ENCODE measurements around the gene ETS1.

The ETS1 gene

DNA sequence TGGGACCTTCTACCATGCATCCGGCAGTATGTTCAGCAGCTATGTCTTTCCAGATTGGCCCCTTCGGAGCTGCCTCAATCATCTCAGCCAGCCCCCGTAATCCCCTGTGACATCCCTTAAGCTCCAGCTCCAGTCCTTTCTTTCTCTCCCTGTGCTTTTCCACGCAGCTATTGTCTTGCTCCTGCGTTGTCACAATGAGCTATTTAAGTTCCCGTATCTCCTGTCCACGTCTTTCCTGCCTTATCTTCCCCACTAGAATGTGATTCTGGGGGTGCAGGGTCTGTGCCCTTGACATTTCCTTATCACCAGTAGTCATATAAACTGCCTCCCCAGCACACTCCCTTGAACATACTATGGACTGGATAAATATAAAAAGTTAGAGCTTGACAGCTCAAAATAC lies 5.1 kb upstream of the ETS1 start:
- no peak for DNase-seq

DNA sequence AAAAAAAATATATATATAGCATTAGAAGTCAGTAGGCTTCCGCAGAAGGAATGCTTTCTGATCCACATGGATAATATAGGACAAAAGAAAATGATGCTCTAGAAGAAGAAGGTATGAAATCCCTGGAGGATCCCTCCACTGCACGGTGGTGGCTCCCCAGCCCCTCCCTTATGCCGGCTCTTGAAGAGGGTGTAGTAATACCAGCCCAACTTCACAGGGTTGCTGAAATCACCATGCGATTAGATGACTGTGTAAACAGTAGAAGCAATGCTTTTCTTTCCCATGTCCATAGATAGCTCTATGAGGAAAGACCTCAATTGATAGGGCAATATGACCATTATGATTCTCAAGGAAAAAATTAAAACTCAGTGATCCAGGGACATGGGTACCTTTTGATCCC lies 3.2 kb upstream of the ETS1 start:
- DNase-seq, result no peak

DNA sequence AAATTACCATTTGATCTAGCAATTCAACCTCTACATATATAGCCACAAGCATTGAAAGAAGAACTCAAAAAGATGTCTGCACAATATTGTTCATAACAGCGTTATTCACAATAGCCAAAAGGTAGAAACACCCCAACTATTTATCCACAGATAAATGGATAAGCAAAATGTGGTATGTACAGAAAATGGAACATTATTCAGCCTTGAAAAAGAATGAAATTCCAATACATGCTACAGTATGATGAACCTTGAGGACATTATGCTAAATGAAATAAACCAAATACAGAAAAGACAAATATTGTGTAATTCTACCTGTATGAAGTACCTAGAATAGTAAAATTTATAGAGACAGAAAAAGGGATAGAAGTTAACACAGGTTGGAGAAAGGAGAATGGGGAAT lies 2.6 kb upstream of the ETS1 start:
- DNase-seq, result no peak

DNA sequence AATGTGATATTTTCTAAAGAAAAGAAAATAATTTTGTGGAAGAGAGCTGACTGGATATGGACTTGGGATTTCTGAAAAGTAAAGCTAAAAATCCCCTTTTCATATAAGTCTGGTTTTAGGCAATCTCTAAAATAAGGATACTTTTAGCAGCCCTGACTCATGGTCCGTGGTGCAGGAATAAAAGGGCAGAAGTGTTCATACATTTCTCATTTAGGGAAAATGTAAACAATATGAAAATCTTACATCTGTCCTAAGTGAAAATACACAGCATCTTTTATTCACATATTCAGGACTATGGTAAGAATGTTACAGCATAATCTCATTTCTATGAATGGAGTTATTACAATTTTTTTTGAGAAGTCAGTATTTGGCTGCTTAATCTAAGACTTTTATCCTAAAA lies 735 bp upstream of the ETS1 start:
- no peak for DNase-seq

DNA sequence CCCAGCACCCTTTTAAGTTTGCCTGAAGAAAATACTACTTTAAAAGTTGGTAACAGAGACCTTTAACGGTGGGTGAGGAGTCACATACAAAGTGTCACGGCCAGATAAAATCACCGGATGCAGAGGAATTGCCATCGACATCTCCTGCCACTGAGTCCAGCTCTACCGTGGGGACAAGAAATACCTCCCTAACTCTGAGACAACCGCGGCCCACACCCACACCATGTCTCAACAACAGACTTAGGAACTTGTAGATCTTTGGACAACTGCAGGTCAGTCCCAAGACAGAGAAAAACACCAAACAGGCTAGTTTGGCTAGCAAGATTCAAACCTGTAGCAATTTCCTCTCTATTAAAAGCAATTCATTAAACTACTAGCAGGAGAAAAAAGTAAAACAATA lies 669 bp downstream of the ETS1 start:
- DNase-seq, result no peak

DNA sequence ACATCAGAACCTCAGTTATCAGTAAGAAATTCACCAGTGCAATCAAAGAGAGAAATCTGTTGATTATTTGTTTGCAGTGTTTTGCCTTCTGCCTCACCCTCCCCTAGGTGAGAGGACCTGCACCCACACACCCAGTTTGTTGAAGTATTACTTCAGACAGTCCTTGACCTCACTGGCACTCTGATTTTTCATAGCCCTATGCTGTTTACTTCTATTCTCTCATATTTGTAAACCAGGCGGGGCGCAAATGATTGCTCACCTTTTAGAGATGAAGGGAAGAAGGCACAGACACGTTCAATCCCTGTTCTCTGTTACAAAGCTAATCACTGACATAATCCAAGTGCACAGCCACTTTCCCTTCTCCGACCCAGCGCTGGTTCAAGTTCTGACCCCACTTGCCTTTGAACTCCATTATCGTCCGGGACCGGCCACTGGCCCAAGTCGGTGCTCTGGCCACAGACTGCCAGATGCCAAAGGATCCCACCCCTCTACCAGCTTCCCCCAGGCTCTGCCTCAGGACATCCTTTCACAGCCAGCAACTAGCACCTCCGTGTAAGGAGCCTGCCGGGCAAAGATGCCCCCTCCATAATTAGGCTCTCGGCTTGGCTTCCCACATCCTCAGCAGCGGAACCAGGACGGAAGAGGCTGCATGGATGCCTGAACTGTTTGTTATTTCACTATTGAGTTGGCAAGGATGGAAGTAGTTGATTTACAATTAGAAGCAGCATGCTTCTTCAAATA lies 1.7 kb downstream of the ETS1 start:
- no peak for DNase-seq

DNA sequence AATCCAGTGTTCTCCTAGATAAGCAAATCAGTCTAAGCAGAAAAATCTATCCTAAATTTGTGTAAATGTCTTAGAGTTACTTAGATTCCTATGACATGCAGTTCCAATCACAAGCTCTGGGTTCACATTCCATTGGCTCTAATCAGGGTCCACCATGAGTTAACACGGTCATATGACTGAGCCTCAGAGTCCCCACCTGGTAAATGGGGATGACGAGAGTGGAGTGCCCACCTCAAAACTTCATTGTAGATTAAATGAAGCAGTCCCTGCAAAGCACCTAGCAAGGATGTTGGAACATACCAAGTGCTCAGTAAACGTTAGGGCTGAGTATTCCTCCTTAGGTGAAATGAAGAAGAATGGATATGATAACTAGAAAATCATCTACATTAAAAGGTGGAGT lies 3.1 kb downstream of the ETS1 start:
- no peak for DNase-seq

DNA sequence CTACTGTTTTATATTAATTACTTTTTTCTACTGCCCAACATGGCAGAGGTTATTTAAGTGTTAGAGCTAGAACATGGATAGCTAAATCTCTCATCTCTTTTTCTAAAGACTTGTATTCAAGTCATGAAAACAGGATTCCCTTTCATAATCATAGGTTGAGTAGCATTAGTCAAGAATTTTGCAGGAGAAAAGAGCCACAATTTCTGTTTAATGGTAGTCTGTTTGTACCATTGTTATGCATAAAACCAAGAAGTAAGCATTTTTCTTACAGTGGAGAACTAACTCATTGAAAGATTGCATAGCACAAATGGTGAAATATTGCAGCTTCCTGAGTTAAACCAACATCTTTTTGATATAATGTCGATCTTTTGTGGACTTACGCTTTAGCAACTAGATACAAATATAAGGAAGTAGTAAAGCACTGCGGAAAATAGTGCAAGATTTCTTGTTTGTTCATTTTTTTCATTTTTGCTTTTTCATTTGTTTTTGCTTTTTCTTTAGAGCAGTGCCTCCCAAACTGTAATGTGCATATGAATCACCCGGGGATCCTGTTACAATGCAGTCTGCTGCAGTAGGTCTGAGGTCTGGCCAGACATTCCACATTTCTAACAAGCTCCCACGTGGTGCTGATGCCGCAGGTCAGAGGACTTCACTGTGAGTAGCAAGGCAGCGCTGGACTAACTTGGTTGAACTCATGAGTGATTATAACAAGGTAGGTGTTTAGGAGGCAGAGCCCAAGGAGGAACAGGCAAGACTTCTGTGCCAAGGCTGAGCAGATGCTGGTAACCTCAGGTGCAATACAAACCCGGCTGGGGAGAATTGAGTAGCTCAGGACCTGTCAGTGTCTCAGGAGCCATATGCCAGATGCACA lies 4.6 kb downstream of the ETS1 start:
- no peak for DNase-seq

DNA sequence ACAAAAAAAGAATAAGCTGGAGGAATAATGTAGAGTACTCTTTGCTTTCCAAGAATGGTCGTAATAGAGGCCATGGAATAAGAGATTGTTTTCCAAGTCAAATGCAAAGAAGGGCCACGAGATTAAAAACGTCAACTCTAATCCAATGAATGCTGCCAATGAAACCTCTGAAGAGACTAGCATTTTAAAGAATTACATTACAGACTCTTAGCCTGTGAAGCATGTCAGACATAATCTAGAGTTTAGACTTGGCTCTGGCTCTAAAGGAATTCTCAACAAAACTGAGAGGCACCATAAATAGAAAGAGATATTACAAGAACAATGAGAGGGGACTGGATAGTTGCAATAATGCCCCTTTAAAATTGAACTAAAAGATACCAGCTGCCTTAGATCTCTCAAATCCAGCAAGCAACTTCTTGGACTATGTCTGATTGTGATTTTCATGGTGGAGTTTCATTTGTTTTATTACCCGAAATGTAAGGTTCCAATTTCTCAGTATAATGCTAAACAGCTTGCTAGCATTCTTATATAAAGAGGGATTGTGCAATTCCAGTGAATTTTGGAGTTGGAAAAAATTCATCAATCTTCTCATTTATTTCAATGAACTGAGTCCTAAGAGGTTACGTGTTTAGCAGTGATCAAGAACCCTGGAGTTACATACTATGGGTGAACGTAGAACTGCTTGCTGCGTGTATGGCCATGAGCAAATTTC lies 5.6 kb downstream of the ETS1 start:
- DNase-seq, result no peak

DNA sequence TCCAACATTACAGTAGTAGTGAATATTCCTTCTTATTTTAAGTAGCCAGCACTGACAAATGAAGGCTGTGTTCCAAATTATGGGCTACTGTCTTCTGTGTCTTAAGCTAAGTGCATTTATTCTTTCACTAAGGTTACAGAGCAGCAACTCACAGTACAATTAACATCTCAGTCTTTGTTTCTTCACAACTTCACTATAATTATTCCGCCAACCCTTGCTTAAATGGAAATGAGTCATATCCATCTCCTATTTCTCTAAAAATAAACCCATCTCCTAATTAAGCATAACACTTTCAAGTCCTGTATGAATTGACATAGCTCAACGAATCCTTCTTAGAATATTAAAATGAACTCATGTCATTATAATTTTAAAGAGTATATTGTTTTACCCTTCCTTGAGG lies 6.7 kb downstream of the ETS1 start:
- DNase-seq, result peak in 1 of 5 donors; percentile 55

DNA sequence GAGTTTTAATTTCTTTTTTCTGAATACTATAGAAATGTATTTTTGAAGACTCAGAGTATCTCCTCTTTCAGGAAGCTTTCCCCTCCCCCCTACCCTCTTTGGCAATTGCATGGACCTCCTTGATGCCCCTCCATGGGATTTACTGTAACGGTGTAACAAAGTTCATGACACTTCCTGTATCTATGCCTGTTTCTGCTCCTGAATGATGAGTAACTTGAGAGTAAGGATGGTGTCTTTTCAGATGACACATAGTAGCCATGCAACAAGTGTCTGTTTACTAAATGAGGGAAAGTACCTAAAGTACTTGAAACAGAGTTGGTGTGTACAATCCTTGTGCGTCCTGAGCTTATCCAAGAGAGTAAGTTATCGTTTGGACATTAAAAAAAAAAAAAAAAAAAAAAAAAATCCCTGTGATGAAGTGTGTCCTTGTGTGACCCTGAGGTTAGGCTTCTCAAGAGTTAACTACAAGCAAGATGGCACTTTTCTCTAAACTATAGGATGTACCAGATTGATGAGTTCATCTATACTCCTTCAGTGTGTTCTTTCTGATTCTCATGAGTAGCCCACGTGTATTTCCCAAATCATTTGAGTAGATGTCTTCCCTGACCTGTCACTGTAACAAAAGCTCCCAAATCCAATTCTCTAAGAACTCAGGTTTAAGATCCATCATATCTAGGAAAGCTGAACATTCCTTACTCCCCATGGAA lies 7.4 kb downstream of the ETS1 start:
- peak in 1 of 5 donors; percentile 75 for DNase-seq

DNA sequence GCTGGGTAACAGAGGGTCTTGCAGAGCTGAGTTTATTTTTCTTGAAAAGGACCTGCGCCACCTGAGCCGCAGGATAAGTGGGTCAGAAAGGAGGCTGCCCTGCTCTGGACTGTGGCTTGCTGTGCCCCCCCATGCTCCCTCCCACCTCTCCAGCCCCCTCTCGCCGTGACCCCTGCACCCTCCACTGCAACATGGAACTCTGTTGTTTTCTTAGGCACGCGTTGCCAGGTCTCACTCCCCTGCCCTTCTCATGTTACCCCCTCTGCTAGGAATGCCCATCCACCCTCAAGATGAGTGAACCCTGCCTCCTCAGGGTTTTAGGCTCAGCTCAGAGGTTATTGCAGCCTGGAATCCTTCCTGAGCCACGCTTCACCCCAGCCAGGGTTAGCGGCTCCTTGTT lies 10.8 kb downstream of the ETS1 start:
- DNase-seq, result no peak

DNA sequence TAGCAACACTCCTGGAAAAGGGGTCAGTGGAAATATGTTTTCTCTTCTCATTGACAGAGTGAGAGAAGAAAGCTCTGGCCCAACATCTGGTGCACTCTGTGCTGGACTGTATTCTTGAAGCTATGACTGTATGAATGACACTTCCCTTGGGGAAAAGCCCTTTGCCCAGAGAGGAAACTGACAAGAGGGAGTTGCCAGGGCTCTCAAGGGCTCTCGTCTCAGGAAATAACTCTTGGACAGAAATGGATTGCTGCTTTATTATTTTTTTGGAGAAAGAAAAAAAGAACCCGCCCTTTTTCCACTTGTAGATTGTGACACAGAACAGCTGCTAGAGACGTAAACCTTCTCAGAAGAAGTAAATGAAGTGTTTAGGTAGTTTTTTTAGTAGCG lies 11.4 kb downstream of the ETS1 start:
- no peak for DNase-seq

DNA sequence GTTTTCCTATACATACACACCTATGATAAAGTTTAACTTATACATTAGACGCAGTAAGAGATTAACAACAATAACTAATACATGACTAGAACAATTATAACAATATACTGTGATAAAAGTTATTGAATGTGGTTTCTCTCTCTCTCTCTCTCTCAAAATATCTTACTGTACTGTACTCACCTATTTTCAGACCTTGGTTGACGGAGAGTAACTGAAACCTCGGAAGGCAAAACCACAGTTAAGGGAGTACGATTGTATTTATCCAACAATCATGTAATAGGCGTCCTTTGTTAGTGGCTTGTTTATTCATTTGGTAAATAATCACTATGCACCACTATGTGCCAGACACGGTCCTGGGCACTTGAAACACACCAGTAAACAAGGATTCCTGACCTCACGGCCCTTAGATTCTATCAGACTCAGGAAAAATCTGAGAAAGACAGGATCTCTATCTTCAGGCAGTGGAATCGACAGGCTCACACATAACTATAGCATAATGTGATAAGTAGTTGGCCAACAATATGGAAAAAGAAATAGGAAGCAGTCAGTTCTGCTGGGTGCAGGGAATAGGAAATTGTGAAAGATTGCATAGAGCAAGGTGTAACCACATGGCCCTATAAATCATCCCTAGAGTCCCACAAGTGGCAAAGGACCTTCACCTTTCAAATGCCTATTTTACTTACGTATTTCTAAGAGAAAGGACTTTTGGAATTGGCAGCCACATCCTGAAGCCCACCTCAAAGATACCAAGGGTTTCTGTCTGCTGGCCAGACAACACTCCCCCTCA lies 12.0 kb downstream of the ETS1 start:
- no peak for DNase-seq

DNA sequence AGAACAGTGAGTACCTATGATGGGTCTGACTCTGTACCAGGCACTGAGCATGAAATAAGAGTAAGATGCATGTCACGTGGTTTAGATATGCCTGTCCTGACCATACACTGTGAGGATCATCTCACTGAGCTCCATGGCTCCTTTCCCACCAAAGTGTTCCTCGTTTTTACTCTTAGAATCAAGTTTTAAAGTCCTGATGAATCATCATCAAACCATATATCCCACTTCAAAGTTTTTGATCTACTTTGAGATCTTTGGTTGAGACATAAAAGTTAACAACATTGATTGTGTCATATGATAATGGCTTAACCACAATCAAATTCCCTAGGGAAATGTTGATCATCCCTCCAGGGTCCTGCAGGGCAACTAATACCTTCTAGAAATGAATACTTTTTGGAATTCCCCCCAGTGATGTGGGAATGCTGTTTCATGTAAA lies 12.8 kb downstream of the ETS1 start:
- DNase-seq, result no peak

DNA sequence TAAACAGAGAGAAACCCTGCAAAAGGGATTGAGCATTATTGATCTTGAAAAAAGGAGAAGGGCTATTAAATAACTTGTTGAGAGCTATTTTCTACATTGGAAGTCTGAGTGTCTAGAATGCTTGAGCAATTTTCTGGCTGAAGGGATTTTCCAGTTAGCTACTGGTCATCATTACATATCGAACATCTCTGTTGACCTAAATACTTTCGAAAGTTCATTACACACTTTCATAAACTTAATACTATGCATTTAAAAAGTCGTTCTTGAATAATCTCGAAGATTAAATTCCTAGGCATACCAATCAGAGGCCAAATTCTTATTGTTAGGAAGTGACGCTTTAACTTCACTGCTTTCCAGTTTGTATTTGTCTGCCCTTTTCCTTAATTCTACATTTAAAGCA lies 13.7 kb downstream of the ETS1 start:
- no peak for DNase-seq

DNA sequence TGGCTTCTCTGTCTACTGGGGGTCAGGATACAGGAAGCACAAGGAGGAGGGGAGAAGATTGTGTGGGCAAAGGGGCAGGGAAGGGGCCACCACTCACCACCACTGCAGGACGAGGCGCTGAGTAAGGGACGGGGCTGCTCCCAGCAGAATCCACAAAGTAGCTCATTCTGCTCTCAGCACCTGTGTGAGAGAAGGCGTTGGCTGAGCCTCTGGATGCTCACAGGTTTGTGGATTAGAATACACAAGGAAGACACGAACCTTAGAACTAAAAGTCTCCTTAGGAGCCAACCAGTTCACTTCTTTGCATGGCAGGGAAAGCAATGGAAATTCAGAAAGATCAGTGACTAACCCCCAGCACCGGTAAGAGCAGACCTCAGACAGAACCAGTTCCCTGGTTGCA lies 14.4 kb downstream of the ETS1 start:
- DNase-seq, result no peak

DNA sequence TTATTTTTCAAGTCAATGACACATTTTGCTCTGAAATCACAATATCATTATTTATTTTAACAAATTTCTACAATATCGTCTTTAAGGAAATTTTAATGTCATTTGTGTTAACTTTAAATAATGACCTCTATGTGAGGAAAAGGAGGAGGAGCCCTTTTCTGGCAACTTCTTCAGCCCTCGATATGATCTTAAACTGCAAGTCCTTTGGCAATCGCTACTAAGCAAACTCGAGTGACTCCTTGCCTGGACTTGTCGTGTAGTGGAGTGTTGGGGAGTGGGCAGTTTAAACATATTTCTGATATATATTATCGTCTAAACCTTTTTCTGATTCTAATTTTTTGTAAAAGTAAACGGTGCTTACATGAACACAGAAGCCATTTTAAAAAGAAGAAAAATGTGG lies 16.7 kb downstream of the ETS1 start:
- no peak for DNase-seq

DNA sequence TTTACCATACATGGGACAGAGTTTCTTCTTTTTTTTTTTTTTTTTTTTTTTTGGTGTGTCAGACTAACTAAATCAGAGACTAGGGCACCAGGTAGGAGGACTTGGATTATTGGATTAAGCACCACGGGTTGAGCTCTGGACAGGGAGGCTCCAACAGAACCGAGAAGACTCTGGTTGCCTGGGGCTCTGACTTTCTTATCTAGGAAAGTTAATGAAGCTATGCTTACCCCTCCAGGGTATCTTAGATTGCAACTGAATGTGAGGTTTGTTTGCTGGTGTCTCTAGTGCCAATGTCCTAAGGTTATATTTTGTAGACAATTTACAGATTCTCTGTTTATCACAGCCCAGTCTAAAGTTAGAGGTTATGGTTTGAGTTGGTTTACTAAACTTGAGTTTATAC lies 18.1 kb downstream of the ETS1 start:
- no peak for DNase-seq

DNA sequence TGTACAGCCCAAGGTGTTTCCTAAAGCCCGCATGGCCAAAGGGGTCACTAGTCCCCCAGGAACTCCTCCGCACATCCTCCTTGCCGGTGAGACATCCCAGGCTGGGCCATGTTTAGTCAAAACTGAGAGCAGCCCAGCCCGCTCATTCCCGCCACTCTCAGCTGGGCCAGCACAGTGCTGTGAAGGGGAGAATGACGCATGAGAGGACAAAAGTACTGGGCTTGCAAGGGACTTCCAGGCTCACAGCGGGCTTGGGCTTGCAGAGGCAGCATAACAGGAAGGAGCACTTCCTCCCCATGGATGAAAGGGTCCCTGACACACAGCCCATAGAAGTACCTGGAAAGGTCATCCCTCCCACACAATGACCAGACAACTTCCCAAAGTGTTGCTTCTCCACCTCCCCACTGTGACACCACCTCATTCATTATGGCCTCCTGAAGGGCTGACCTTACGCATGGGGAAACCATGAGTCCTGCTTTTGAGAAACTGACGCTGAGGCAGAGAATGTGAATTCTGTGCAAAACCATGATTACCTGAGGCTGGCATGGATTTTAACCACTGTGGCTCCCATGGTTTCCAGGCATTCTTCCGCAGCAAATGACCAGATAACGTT lies 19.1 kb downstream of the ETS1 start:
- no peak for DNase-seq

DNA sequence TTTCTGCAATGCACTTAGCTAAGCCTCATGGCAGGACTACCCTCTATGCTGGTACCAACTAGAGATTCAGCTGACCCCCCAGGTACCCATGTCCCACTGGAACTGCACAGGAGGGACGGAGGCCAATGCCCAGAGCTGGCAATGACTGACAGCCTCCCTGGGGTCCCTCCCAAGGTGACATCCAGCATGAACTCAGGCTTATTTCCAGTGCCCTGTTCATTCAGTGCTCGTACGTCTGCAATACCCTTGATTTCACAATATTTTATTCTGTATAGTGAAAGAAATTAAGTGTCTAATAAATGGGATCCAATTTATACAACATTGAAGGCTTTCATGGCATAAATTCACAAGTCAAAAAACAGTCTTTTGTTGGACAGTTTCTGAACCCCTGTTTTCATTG lies 20.2 kb downstream of the ETS1 start:
- no peak for DNase-seq

DNA sequence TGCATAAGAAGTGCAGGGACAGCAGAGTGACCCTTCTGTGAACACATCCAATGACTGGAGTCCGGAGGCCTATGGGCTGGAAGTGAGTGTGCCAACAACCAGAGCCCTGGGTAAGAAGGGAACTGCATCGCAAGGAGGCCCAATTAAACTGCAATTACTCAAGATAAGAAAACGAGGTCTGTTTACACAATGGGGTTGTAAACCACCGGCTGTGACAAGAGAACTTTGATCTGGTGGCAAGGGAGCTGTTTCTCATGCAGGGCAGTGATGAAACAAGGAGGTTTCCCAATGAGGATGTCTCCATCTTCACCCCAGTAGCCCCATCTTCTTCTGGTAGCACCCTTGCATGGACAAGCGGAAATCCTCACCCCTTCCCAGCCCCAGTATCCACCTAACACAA lies 21.5 kb downstream of the ETS1 start:
- DNase-seq, result no peak

Data from T-helper 1 cell (primary cell).